H9 (cell line): ENCODE measurements around the gene WDR6. TPM values are rescaled to one million over a fixed set of nuclear protein-coding genes. Genes with fewer than 3 reads are reported as not detected.

Experiments used
- DNase-seq: peaks from one replicate; pipeline ENCODE4 v3.0.0-alpha.2; 2017
- H2AFZ ChIP-seq: one replicate; pipeline ENCODE4 v1.6.1; 2013; ENCODE audit warnings: mild to moderate bottlenecking, low read length, control low read depth, moderate library complexity
- H2AK5ac ChIP-seq: 2 replicates; pipeline ENCODE4 v1.6.1; 2013; ENCODE audit warnings: low read length, control low read depth, mixed read lengths; ENCODE audit not compliant: insufficient read length
- H2BK120ac ChIP-seq: one replicate; pipeline ENCODE4 v1.6.1; 2013; ENCODE audit warnings: low read depth, mild to moderate bottlenecking, low read length, control low read depth, inconsistent platforms; ENCODE audit not compliant: poor library complexity, severe bottlenecking
- H2BK12ac ChIP-seq: 2 replicates; pipeline ENCODE4 v1.6.1; 2013; ENCODE audit warnings: low read length, control low read depth, mixed read lengths, low read depth; ENCODE audit not compliant: insufficient read length
- H2BK15ac ChIP-seq: 2 replicates; pipeline ENCODE4 v1.6.1; 2013; ENCODE audit warnings: low read depth, low read length, control low read depth
- H2BK20ac ChIP-seq: one replicate; pipeline ENCODE4 v1.6.1; 2013; ENCODE audit warnings: low read depth, mild to moderate bottlenecking, low read length, control low read depth, inconsistent platforms; ENCODE audit not compliant: poor library complexity, severe bottlenecking
- H2BK5ac ChIP-seq: 2 replicates; pipeline ENCODE4 v1.6.1; 2013; ENCODE audit warnings: low read length, control low read depth, mixed read lengths; ENCODE audit not compliant: insufficient read length
- H3K14ac ChIP-seq: 2 replicates; pipeline ENCODE4 v1.6.1; 2013; ENCODE audit warnings: low read length, control low read depth; ENCODE audit not compliant: insufficient read depth
- H3K18ac ChIP-seq: 2 replicates; pipeline ENCODE4 v1.6.1; 2013; ENCODE audit warnings: low read depth, mild to moderate bottlenecking, mixed read lengths, low read length, control low read depth; ENCODE audit not compliant: insufficient read length
- H3K23ac ChIP-seq: 2 replicates; pipeline ENCODE4 v1.6.1; 2013; ENCODE audit warnings: low read length, control low read depth, mixed read lengths, low read depth; ENCODE audit not compliant: insufficient read length
- H3K23me2 ChIP-seq: 2 replicates; pipeline ENCODE4 v1.6.1; 2013; ENCODE audit warnings: low read depth, mild to moderate bottlenecking, mixed read lengths, low read length, control low read depth; ENCODE audit not compliant: insufficient read length, poor library complexity, severe bottlenecking
- H3K27ac ChIP-seq: 2 replicates; pipeline ENCODE4 v1.5.1; 2013; ENCODE audit warnings: low read length, control low read depth, mixed read lengths, low read depth; ENCODE audit not compliant: insufficient read length
- H3K27me3 ChIP-seq: 2 replicates; pipeline ENCODE4 v1.6.1; 2013; ENCODE audit warnings: low read length, control low read depth, inconsistent platforms; ENCODE audit not compliant: insufficient read depth
- H3K4ac ChIP-seq: 2 replicates; pipeline ENCODE4 v1.6.1; 2013; ENCODE audit warnings: low read depth, mild to moderate bottlenecking, control low read depth, inconsistent platforms, low read length, moderate library complexity
- H3K4me1 ChIP-seq: 2 replicates; pipeline ENCODE4 v1.6.1; 2013; ENCODE audit warnings: low read length, control low read depth, inconsistent platforms; ENCODE audit not compliant: insufficient read depth
- H3K4me2 ChIP-seq: 2 replicates; pipeline ENCODE4 v1.6.1; 2013; ENCODE audit warnings: low read length, control low read depth, mixed read lengths; ENCODE audit not compliant: insufficient read length, insufficient read depth
- H3K56ac ChIP-seq: 2 replicates; pipeline ENCODE4 v1.6.1; 2013; ENCODE audit warnings: low read depth, mild to moderate bottlenecking, mixed read lengths, low read length, control low read depth; ENCODE audit not compliant: insufficient read length
- H3K79me1 ChIP-seq: 2 replicates; pipeline ENCODE4 v1.6.1; 2013; ENCODE audit warnings: low read depth, mild to moderate bottlenecking, moderate library complexity, low read length, control low read depth, inconsistent platforms; ENCODE audit not compliant: insufficient read depth, poor library complexity, severe bottlenecking
- H3K79me2 ChIP-seq: 2 replicates; pipeline ENCODE4 v1.6.1; 2013; ENCODE audit warnings: low read length, control low read depth, inconsistent platforms; ENCODE audit not compliant: insufficient read depth
- H3K9ac ChIP-seq: 2 replicates; pipeline ENCODE4 v1.6.1; 2013; ENCODE audit warnings: low read length, control low read depth, mixed read lengths; ENCODE audit not compliant: insufficient read length; ENCODE audit errors: extremely low read depth
- H3K9me3 ChIP-seq: one replicate; pipeline ENCODE4 v1.6.1; 2013; ENCODE audit warnings: low read depth, low read length, inconsistent platforms; ENCODE audit not compliant: control insufficient read depth
- H3T11ph ChIP-seq: one replicate; pipeline ENCODE4 v1.6.1; 2013; ENCODE audit warnings: mild to moderate bottlenecking, low read length, control low read depth, inconsistent platforms
- H4K20me1 ChIP-seq: one replicate; pipeline ENCODE4 v1.6.1; 2013; ENCODE audit not compliant: control insufficient read depth, insufficient read length, insufficient read depth
- H4K5ac ChIP-seq: 2 replicates; pipeline ENCODE4 v1.6.1; 2013; ENCODE audit warnings: low read depth, mild to moderate bottlenecking, mixed read lengths, low read length, control low read depth; ENCODE audit not compliant: insufficient read length
- H4K8ac ChIP-seq: replicated peaks from 2 replicates; pipeline ENCODE4 v1.6.1; 2013; ENCODE audit warnings: low read length, control low read depth, mixed read lengths, low read depth; ENCODE audit not compliant: insufficient read length
- H4K91ac ChIP-seq: 2 replicates; pipeline ENCODE4 v1.6.1; 2013; ENCODE audit warnings: low read depth, mild to moderate bottlenecking, moderate library complexity, mixed read lengths, low read length, control low read depth; ENCODE audit not compliant: insufficient read length
- H3K27ac Mint-ChIP-seq, 3 experiments: 2 replicates in 2 of 3; 3 replicates in 1 of 3; pipeline ENCODE4 v1.8.0; 2020 to 2021; ENCODE audit warnings: mixed read lengths in 3 of 3, mild to moderate bottlenecking in 1 of 3, moderate library complexity in 1 of 3
- H3K27me3 Mint-ChIP-seq: 2 replicates; pipeline ENCODE4 v1.8.0; 2021; ENCODE audit warnings: low read depth, mild to moderate bottlenecking, moderate library complexity, mixed read lengths
- H3K36me3 Mint-ChIP-seq, 3 experiments: 2 replicates in 2 of 3; 3 replicates in 1 of 3; pipeline ENCODE4 v1.8.0; 2020 to 2021; ENCODE audit warnings: low read depth in 3 of 3, mixed read lengths in 3 of 3; ENCODE audit not compliant: insufficient read depth in 1 of 3
- H3K4me1 Mint-ChIP-seq, 2 experiments: 2 replicates each; pipeline ENCODE4 v1.8.0; 2020; ENCODE audit warnings: mixed read lengths in 2 of 2
- H3K4me3 Mint-ChIP-seq, 2 experiments: 2 replicates in 1 of 2; 3 replicates in 1 of 2; pipeline ENCODE4 v1.8.0; 2020 to 2021; ENCODE audit warnings: mild to moderate bottlenecking in 2 of 2, mixed read lengths in 2 of 2, moderate library complexity in 1 of 2
- H3K9me3 Mint-ChIP-seq, 2 experiments: 2 replicates in 1 of 2; 3 replicates in 1 of 2; pipeline ENCODE4 v1.8.0; 2020; ENCODE audit warnings: mild to moderate bottlenecking in 2 of 2, mixed read lengths in 2 of 2, moderate library complexity in 1 of 2
- CTCF ChIP-seq: fragments of 200-600 bp; sonication (generic); conservative IDR thresholded peaks from 3 replicates; pipeline ENCODE4 v1.8.0; 2021; ENCODE audit warnings: antibody characterized with exemption, mild to moderate bottlenecking
- total RNA-seq: library from RNA; stranded (reverse); gene quantifications from 2 replicates; pipeline ENCODE4 v1.2.1, GENCODE V29; 2021

Gene WDR6
- total RNA-seq, 1 experiment from 2014 or later: 298 TPM

DNA sequence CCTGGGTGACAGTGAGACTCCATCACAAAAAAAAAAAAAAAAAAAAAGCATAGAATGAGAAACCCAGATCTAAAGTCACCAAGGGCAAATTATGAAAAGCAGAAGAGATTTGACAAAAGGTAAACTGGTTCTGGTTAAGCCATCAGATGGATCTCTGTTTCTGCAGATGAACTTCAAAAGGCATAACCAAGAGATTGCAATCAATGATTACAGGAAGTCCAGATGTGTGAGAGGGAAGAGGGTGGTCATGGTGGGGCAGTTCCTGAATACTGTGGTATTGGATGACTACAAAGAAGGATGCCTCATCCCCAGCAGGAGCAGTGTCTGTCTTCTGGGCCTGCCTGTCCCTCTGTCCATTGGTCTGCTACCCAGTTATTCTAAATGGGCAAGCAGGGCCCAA lies 13.4 kb upstream of the WDR6 start:
- Histone ChIP-seq H3T11ph (no peak overlapping the region), H3K4me1 (peaks cover 11% of the 10 kb centered on the region; the same call in 1 of the 2 replicates), H3K23ac (no peak overlapping the region), H4K8ac (no peak overlapping the region), H4K20me1 (no peaks in the 10 kb centered on the region), H4K91ac (no peak overlapping the region), H2BK5ac (no peak overlapping the region), H2AK5ac (no peak overlapping the region), H2BK15ac (no peak overlapping the region), H3K27me3 (no peaks in the 10 kb centered on the region), H3K4me2 (no peak overlapping the region), H2BK12ac (no peak overlapping the region), H4K5ac (no peak overlapping the region), H3K9ac (no peak overlapping the region), H2BK120ac (no peak overlapping the region), H3K4ac (no peak overlapping the region), H2AFZ (no peak overlapping the region), H3K79me2 (no peaks in the 10 kb centered on the region; the same call in 1 of the 2 replicates), H3K9me3 (no peaks in the 10 kb centered on the region), H3K14ac (no peak overlapping the region), H3K23me2 (peaks cover 21% of the 10 kb centered on the region), H3K79me1 (no peaks in the 10 kb centered on the region), H2BK20ac (no peak overlapping the region), H3K18ac (no peak overlapping the region), H3K27ac (no peak overlapping the region), H3K56ac (no peak overlapping the region)
- peaks cover 5 to 24% (median 14%) of the 10 kb centered on the region in 3 experiments for H3K36me3 Mint-ChIP-seq
- no peaks in the 10 kb centered on the region for H3K9me3 Mint-ChIP-seq
- no peaks in the 10 kb centered on the region for H3K27me3 Mint-ChIP-seq
- H3K27ac Mint-ChIP-seq: no peak overlapping the region
- H3K4me3 Mint-ChIP-seq: no peak overlapping the region
- peaks cover 21 to 24% of the 10 kb centered on the region in 2 experiments for H3K4me1 Mint-ChIP-seq
- no peak for TF ChIP-seq CTCF
- DNase-seq: no peak
